Measurements from ENCODE around the gene MME.

MME gene

GRCh38 chr3:155079746-155080487, at the start of gene MME:
Gene MME, plus strand, starts transcription at chr3:155080319. Its CDS starts 3,849 bp downstream, at chr3:155084168.
- TF ChIP-seq TAF1 (IDR thresholded peaks at IDR 0.05; ENCODE audit: low read depth) (no peak), REST (IDR thresholded peaks at IDR 0.05; ENCODE audit: low read depth) (no peak), EGR1 (IDR thresholded peaks at IDR 0.05) (no peak), TCF12 (IDR thresholded peaks at IDR 0.05; ENCODE audit: low read depth) (no peak), TEAD4 (IDR thresholded peaks at IDR 0.05) (no peak), ZBTB7A (IDR thresholded peaks at IDR 0.05; ENCODE audit: low read depth) (no peak), EP300 (IDR thresholded peaks at IDR 0.05; ENCODE audit: borderline replicate concordance) (no peak), RAD21 (IDR thresholded peaks at IDR 0.05; ENCODE audit: low read depth) (no peak), FOXM1 (IDR thresholded peaks at IDR 0.05; ENCODE audit: borderline replicate concordance, low read depth) (no peak), CREB1 (IDR thresholded peaks at IDR 0.05; ENCODE audit: low read depth) (no peak), YY1 (IDR thresholded peaks at IDR 0.05; ENCODE audit: low read depth) (no peak), NFIC (IDR thresholded peaks at IDR 0.05) (no peak), CEBPB (IDR thresholded peaks at IDR 0.05) (no peak)
- TF ChIP-seq, protein P1, sequence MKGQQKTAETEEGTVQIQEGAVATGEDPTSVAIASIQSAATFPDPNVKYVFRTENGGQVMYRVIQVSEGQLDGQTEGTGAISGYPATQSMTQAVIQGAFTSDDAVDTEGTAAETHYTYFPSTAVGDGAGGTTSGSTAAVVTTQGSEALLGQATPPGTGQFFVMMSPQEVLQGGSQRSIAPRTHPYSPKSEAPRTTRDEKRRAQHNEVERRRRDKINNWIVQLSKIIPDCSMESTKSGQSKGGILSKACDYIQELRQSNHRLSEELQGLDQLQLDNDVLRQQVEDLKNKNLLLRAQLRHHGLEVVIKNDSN (IDR thresholded peaks at IDR 0.05) = no peak
- TF ChIP-seq, protein P2, sequence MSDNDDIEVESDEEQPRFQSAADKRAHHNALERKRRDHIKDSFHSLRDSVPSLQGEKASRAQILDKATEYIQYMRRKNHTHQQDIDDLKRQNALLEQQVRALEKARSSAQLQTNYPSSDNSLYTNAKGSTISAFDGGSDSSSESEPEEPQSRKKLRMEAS (IDR thresholded peaks at IDR 0.05) = no peak

- TF ChIP-seq YY1 (IDR thresholded peaks at IDR 0.05; ENCODE audit: low read depth) (no peak), FOXM1 (IDR thresholded peaks at IDR 0.05; ENCODE audit: borderline replicate concordance, low read depth) (no peak), CEBPB (IDR thresholded peaks at IDR 0.05) (no peak), TCF12 (IDR thresholded peaks at IDR 0.05; ENCODE audit: low read depth) (no peak), EGR1 (IDR thresholded peaks at IDR 0.05) (no peak), REST (IDR thresholded peaks at IDR 0.05; ENCODE audit: low read depth) (no peak), RAD21 (IDR thresholded peaks at IDR 0.05; ENCODE audit: low read depth) (no peak), CREB1 (IDR thresholded peaks at IDR 0.05; ENCODE audit: low read depth) (no peak), EP300 (IDR thresholded peaks at IDR 0.05; ENCODE audit: borderline replicate concordance) (no peak), NFIC (IDR thresholded peaks at IDR 0.05) (no peak), TEAD4 (IDR thresholded peaks at IDR 0.05) (no peak), ZBTB7A (IDR thresholded peaks at IDR 0.05; ENCODE audit: low read depth) (no peak), TAF1 (IDR thresholded peaks at IDR 0.05; ENCODE audit: low read depth) (no peak)
- TF ChIP-seq, protein P1 (IDR thresholded peaks at IDR 0.05) = no peak
- TF ChIP-seq, protein P2 (IDR thresholded peaks at IDR 0.05) = no peak
These were observed 48.9 kb upstream of the MME start for GRCh38 chr3:155031186-155031585.

GRCh38 chr3:155032918-155033317, 47.2 kb upstream of the MME start:
- no peak for TF ChIP-seq ZBTB7A (IDR thresholded peaks at IDR 0.05; ENCODE audit: low read depth)
- TF ChIP-seq, protein P1 (IDR thresholded peaks at IDR 0.05) = no peak
- no peak for TF ChIP-seq REST (IDR thresholded peaks at IDR 0.05; ENCODE audit: low read depth)
- TF ChIP-seq RAD21 (IDR thresholded peaks at IDR 0.05; ENCODE audit: low read depth) = no peak
- no peak for TF ChIP-seq NFIC (IDR thresholded peaks at IDR 0.05)
- no peak for TF ChIP-seq CEBPB (IDR thresholded peaks at IDR 0.05)
- no peak for TF ChIP-seq TEAD4 (IDR thresholded peaks at IDR 0.05)
- TF ChIP-seq EGR1 (IDR thresholded peaks at IDR 0.05) = no peak
- TF ChIP-seq FOXM1 (IDR thresholded peaks at IDR 0.05; ENCODE audit: borderline replicate concordance, low read depth) = no peak
- TF ChIP-seq, protein P2 (IDR thresholded peaks at IDR 0.05) = no peak
- no peak for TF ChIP-seq TAF1 (IDR thresholded peaks at IDR 0.05; ENCODE audit: low read depth)
- no peak for TF ChIP-seq CREB1 (IDR thresholded peaks at IDR 0.05; ENCODE audit: low read depth)
- TF ChIP-seq YY1 (IDR thresholded peaks at IDR 0.05; ENCODE audit: low read depth) = no peak
- TF ChIP-seq EP300 (IDR thresholded peaks at IDR 0.05; ENCODE audit: borderline replicate concordance) = no peak
- no peak for TF ChIP-seq TCF12 (IDR thresholded peaks at IDR 0.05; ENCODE audit: low read depth)

All from Ishikawa (cell line).